H1 (cell line): ENCODE data around the gene NUDT9. TPM values are rescaled to one million over a fixed set of nuclear protein-coding genes. Genes with fewer than 3 reads are reported as not detected.
A peak's percentile ranks its signal among the peaks of the same experiment; 100 is the strongest.

Experiments used
- CTCF ChIA-PET: fragments of 300-600 bp; sonication (Branson Sonifier 250); formaldehyde crosslinking; loops from one replicate; lab custom pipeline; 2021; ENCODE audit not compliant: partially characterized antibody; lab: Charles Lee
- POLR2A ChIA-PET: fragments of 300-600 bp; sonication (Branson Sonifier 250); formaldehyde crosslinking; loops from one replicate; lab custom pipeline; 2021; ENCODE audit warnings: inconsistent platforms; ENCODE audit not compliant: partially characterized antibody; lab: Charles Lee
- DNase-seq, 2 experiments: peaks; one replicate each; pipeline versions ENCODE4 v3.0.0 to v3.0.0-alpha.2; 2010 to 2022; ENCODE audit warnings: low spot score in 2 of 2, low read depth in 1 of 2, mixed read lengths in 1 of 2
- FAIRE-seq: peaks from 2 replicates; lab custom pipeline; 2011; peaks lifted over from hg19 to GRCh38; lab: Jason Lieb, UNC
- H2AFZ ChIP-seq: 2 replicates; pipeline ENCODE4 v1.8.1; 2012; ENCODE audit warnings: low read length, inconsistent platforms
- H2AK5ac ChIP-seq: 2 replicates; pipeline ENCODE4 v1.6.1; 2013; ENCODE audit warnings: low read depth, low read length
- H2BK120ac ChIP-seq: replicated peaks from 2 replicates; pipeline ENCODE3; 2013; ENCODE audit warnings: low read depth, low read length, inconsistent platforms
- H2BK12ac ChIP-seq: 2 replicates; pipeline ENCODE4 v1.6.1; 2013; ENCODE audit warnings: low read depth, low read length
- H2BK15ac ChIP-seq: 2 replicates; pipeline ENCODE4 v1.6.1; 2013; ENCODE audit warnings: low read length
- H2BK20ac ChIP-seq: 2 replicates; pipeline ENCODE4 v1.6.1; 2013; ENCODE audit warnings: low read length
- H2BK5ac ChIP-seq: 2 replicates; pipeline ENCODE4 v1.6.1; 2013; ENCODE audit warnings: low read depth, low read length
- H3K14ac ChIP-seq: 2 replicates; pipeline ENCODE4 v1.6.1; 2013; ENCODE audit warnings: inconsistent platforms; ENCODE audit not compliant: insufficient read length
- H3K18ac ChIP-seq: 2 replicates; pipeline ENCODE4 v1.6.1; 2013; ENCODE audit warnings: low read length; ENCODE audit errors: extremely low read depth
- H3K23ac ChIP-seq: 2 replicates; pipeline ENCODE4 v1.6.1; 2013; ENCODE audit warnings: inconsistent platforms; ENCODE audit not compliant: insufficient read length
- H3K23me2 ChIP-seq: 2 replicates; pipeline ENCODE4 v1.6.1; 2013; ENCODE audit warnings: low read depth, low read length
- H3K27ac ChIP-seq: 2 replicates; pipeline ENCODE4 v1.6.1; 2011; ENCODE audit warnings: low read depth, low read length, inconsistent platforms
- H3K27me3 ChIP-seq, 4 experiments: replicated peaks in 1 of 4; 1 replicate in 1 of 4; 2 replicates in 3 of 4; pipeline versions ENCODE4 v1.6.1 to v1.8.1; 2011 to 2013; ENCODE audit warnings: low read length in 3 of 4, mild to moderate bottlenecking in 3 of 4, inconsistent platforms in 2 of 4, mixed read lengths in 2 of 4, moderate library complexity in 1 of 4; ENCODE audit not compliant: control insufficient read depth in 3 of 4, insufficient read depth in 3 of 4; ENCODE audit errors: extremely low read depth in 1 of 4
- H3K36me3 ChIP-seq, 4 experiments: 2 replicates each; pipeline versions ENCODE4 v1.6.1 to v1.8.1; 2011 to 2013; ENCODE audit warnings: mild to moderate bottlenecking in 4 of 4, low read length in 3 of 4, moderate library complexity in 2 of 4, control low read depth in 1 of 4, inconsistent platforms in 1 of 4; ENCODE audit not compliant: insufficient read depth in 4 of 4, control insufficient read depth in 2 of 4
- H3K4ac ChIP-seq: replicated peaks from 2 replicates; pipeline ENCODE3; 2013; ENCODE audit warnings: low read length, low read depth, mixed read lengths, inconsistent platforms; ENCODE audit not compliant: insufficient read length
- H3K4me1 ChIP-seq, 4 experiments: replicated peaks in 1 of 4; 1 replicate in 1 of 4; 2 replicates in 3 of 4; pipeline versions ENCODE4 v1.6.1 to v1.8.1; 2011 to 2013; ENCODE audit warnings: low read length in 3 of 4, inconsistent platforms in 2 of 4, mixed read lengths in 1 of 4; ENCODE audit not compliant: insufficient read depth in 4 of 4, control insufficient read depth in 3 of 4
- H3K4me2 ChIP-seq, 2 experiments: 2 replicates each; pipeline versions ENCODE4 v1.6.1 to v1.8.1; 2011 to 2013; ENCODE audit warnings: low read depth in 2 of 2, low read length in 2 of 2, control low read depth in 1 of 2, inconsistent platforms in 1 of 2, mild to moderate bottlenecking in 1 of 2; ENCODE audit not compliant: insufficient read depth in 1 of 2
- H3K4me3 ChIP-seq, 4 experiments: fragments of 200-600, 300-600 bp in 1 of 4; sonication (generic), shearing (Covaris generic), sonication (Bioruptor Twin) in 1 of 4; 2 replicates each; pipeline versions ENCODE4 v1.5.1 to v1.8.1; 2011 to 2016; ENCODE audit warnings: low read length in 4 of 4, low read depth in 3 of 4, control low read depth in 2 of 4, inconsistent platforms in 2 of 4, mild to moderate bottlenecking in 2 of 4, mixed read lengths in 1 of 4, moderate library complexity in 1 of 4; ENCODE audit not compliant: insufficient read depth in 2 of 4; ENCODE audit errors: extremely low read depth in 1 of 4
- H3K56ac ChIP-seq: replicated peaks from 2 replicates; pipeline ENCODE3; 2013; ENCODE audit warnings: low read depth, mild to moderate bottlenecking, mixed read lengths, low read length, inconsistent platforms; ENCODE audit not compliant: insufficient read length
- H3K79me1 ChIP-seq: 2 replicates; pipeline ENCODE4 v1.6.1; 2013; ENCODE audit warnings: low read depth, low read length, control low read depth
- H3K79me2 ChIP-seq, 2 experiments: 2 replicates each; pipeline versions ENCODE4 v1.6.1 to v1.8.1; 2012 to 2013; ENCODE audit warnings: low read length in 2 of 2, mild to moderate bottlenecking in 2 of 2, inconsistent platforms in 1 of 2; ENCODE audit not compliant: insufficient read depth in 2 of 2, control insufficient read depth in 1 of 2
- H3K9ac ChIP-seq, 4 experiments: replicated peaks in 1 of 4; 1 replicate in 1 of 4; 2 replicates in 3 of 4; pipeline versions ENCODE4 v1.6.1 to v1.8.1; 2011 to 2013; ENCODE audit warnings: low read depth in 3 of 4, low read length in 3 of 4, control low read depth in 2 of 4, mild to moderate bottlenecking in 2 of 4, moderate library complexity in 2 of 4, inconsistent platforms in 1 of 4; ENCODE audit errors: extremely low read depth in 1 of 4
- H3K9me3 ChIP-seq, 2 experiments: 2 replicates each; pipeline versions ENCODE4 v1.6.1 to v1.8.1; 2012 to 2013; ENCODE audit warnings: mild to moderate bottlenecking in 2 of 2, moderate library complexity in 2 of 2, control low read depth in 1 of 2, inconsistent platforms in 1 of 2, low read depth in 1 of 2, low read length in 1 of 2, mixed read lengths in 1 of 2; ENCODE audit not compliant: insufficient read depth in 2 of 2
- H4K20me1 ChIP-seq, 2 experiments: replicated peaks in 1 of 2; 2 replicates each; pipeline versions ENCODE3 to v1.8.1; 2011 to 2013; ENCODE audit warnings: inconsistent platforms in 2 of 2, low read length in 2 of 2, mild to moderate bottlenecking in 1 of 2; ENCODE audit not compliant: insufficient read depth in 2 of 2, control insufficient read depth in 1 of 2
- H4K5ac ChIP-seq: 2 replicates; pipeline ENCODE4 v1.6.1; 2013; ENCODE audit warnings: low read length, low read depth, mixed read lengths, inconsistent platforms; ENCODE audit not compliant: insufficient read length
- H4K8ac ChIP-seq: 2 replicates; pipeline ENCODE4 v1.8.0; 2013; ENCODE audit warnings: mild to moderate bottlenecking, moderate library complexity, low read length, inconsistent platforms; ENCODE audit not compliant: insufficient read depth; ENCODE audit errors: extremely low read depth
- H4K91ac ChIP-seq: replicated peaks from 2 replicates; pipeline ENCODE3; 2013; ENCODE audit warnings: low read length, mixed read lengths, inconsistent platforms; ENCODE audit not compliant: insufficient read length
- CBX5 ChIP-seq: fragments of 300-800, 300-1000 bp; sonication (generic); IDR thresholded peaks from 2 replicates; pipeline ENCODE4 v1.7.1; 2016; ENCODE audit warnings: antibody characterized with exemption, low read length, low read depth
- CBX8 ChIP-seq: fragments of 300-800, 300-1000 bp; sonication (generic); IDR thresholded peaks from 2 replicates; pipeline ENCODE4 v1.7.1; 2016; ENCODE audit warnings: low read depth, low read length, borderline replicate concordance
- CEBPB ChIP-seq: IDR thresholded peaks from 2 replicates; pipeline ENCODE4 v1.6.1; 2012; ENCODE audit warnings: low read depth, low read length
- CREB1 ChIP-seq: IDR thresholded peaks from 2 replicates; pipeline ENCODE4 v1.6.1; 2012; ENCODE audit warnings: inconsistent platforms
- EZH2 ChIP-seq: fragments of 200-600 bp; sonication (generic); IDR thresholded peaks from 2 replicates; pipeline ENCODE4 v1.7.1; 2012; ENCODE audit warnings: low read depth, mild to moderate bottlenecking, moderate library complexity, low read length, inconsistent platforms; ENCODE audit not compliant: severe bottlenecking
- HDAC2 ChIP-seq, 2 experiments: fragments of 300-600 bp in 1 of 2; sonication (generic) in 1 of 2; IDR thresholded peaks; 2 replicates each; pipeline ENCODE4 v1.6.1; 2011 to 2012; ENCODE audit warnings: low read depth in 2 of 2, low read length in 2 of 2, mild to moderate bottlenecking in 2 of 2, moderate library complexity in 2 of 2, borderline replicate concordance in 1 of 2, inconsistent platforms in 1 of 2
- JUN ChIP-seq: IDR thresholded peaks from 2 replicates; pipeline ENCODE4 v1.6.1; 2011; ENCODE audit warnings: low read depth, mild to moderate bottlenecking, improper control_type of control experiment, low read length
- KDM5A ChIP-seq: fragments of 200-600 bp; IDR thresholded peaks from 2 replicates; pipeline ENCODE4 v1.7.1; 2012; ENCODE audit warnings: mild to moderate bottlenecking, low read length, inconsistent platforms, mixed read lengths
- MAFK ChIP-seq: IDR thresholded peaks from 2 replicates; pipeline ENCODE4 v1.6.1; 2012; ENCODE audit warnings: low read depth, mild to moderate bottlenecking, improper control_type of control experiment, low read length
- RAD21 ChIP-seq, 2 experiments: IDR thresholded peaks in 1 of 2; conservative IDR thresholded peaks in 1 of 2; 2 replicates each; pipeline ENCODE4 v1.6.1; 2011; ENCODE audit warnings: low read depth in 2 of 2, low read length in 2 of 2, improper control_type of control experiment in 1 of 2, inconsistent platforms in 1 of 2, mild to moderate bottlenecking in 1 of 2, moderate library complexity in 1 of 2
- TAF7 ChIP-seq: optimal IDR thresholded peaks from 2 replicates; pipeline ENCODE3; 2011; ENCODE audit warnings: low read depth, mild to moderate bottlenecking, inconsistent platforms, low read length, moderate library complexity, borderline replicate concordance
- TEAD4 ChIP-seq: IDR thresholded peaks from 2 replicates; pipeline ENCODE4 v1.6.1; 2012; ENCODE audit warnings: low read depth, low read length, inconsistent platforms, mixed read lengths
- WGBS, 2 experiments: shearing (Covaris generic) in 1 of 2; methylation state at CpG; one replicate each; pipeline versions ENCODE4 v1.1.6 to v1.1.7; 2013 to 2015; ENCODE audit warnings: low lambda C conversion rate in 2 of 2, mixed read lengths in 2 of 2, inconsistent platforms in 1 of 2, low coverage in 1 of 2, missing lambda C conversion rate in 1 of 2; ENCODE audit not compliant: insufficient replicate concordance in 2 of 2, insufficient coverage in 1 of 2, insufficient read length in 1 of 2; ENCODE audit errors: extremely low coverage in 1 of 2, missing lambda C conversion rate in 1 of 2; 5-methylcytosine and 5-hydroxymethylcytosine counted together
- polyA plus RNA-seq, 7 experiments: library from polyadenylated mRNA; depleted of rRNA in 3 of 7; stranded (reverse) in 5 of 7; unstranded in 2 of 7; fragments of >200 nt in 5 of 7; fragments of 200-250 nt in 2 of 7; gene quantifications; 1 replicate in 5 of 7; 2 replicates in 1 of 7; 4 replicates in 1 of 7; pipeline versions ENCODE4 v1.2.1 to v1.2.3, GENCODE V29; 2011 to 2013; ENCODE audit warnings: missing spikeins in 2 of 7, mixed read lengths in 2 of 7
- total RNA-seq: library from RNA; stranded (reverse); fragmentation: NEBNext Ultra II Directional; extraction: Animal tissue kit (Norgen Biotek cat#: 25700); gene quantifications from 2 replicates; pipeline ENCODE4 v1.2.1, GENCODE V29; 2021
- TF ChIP-seq, protein P1 (sequence below): IDR thresholded peaks from 2 replicates; pipeline ENCODE4 v1.6.1; 2011; ENCODE audit warnings: low read length, improper control_type of control experiment

The NUDT9 gene
- total and polyA plus RNA-seq, 2 of the 8 experiments (the other 6 are each of a cell fraction or from before 2014, with no cell fraction given): 13.2 to 27.6 TPM

DNA sequence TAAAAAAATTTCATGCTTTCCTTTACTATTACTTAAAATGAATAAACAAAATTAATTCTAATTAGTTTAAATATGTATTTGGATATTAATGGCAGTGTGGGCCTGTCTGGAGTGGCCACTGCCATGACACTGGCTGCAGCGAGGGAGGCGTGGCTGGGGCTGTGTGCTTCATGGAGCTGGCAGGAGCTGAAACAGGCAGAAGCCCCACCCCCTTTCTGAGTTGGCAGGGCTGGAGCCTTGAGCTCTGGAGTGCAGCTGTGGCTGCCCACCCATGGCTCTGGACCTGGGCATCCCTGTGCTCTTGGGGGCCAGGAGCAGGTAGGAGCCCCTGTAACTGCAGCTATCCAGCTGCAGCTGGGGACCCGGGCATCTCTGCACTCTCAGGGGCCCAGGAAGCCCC is 23.2 kb upstream of the NUDT9 start:
- Histone ChIP-seq H2BK5ac (no peak overlapping the region), H3K23me2 (no peaks in the 10 kb centered on the region), H4K20me1 (no peaks in the 10 kb centered on the region), H3K4me1 (no peaks in the 10 kb centered on the region), H3K4me3 (no peak overlapping the region), H3K79me2 (no peaks in the 10 kb centered on the region), H3K56ac (no peak overlapping the region), H3K27me3 (no peaks in the 10 kb centered on the region), H4K91ac (no peak overlapping the region), H3K23ac (no peak overlapping the region), H4K8ac (peak overlapping the region; percentile 31; the same call in 1 of the 2 replicates), H3K27ac (no peak overlapping the region), H3K9ac (no peak overlapping the region), H4K5ac (no peak overlapping the region), H2BK120ac (no peak overlapping the region), H3K18ac (no peak overlapping the region), H3K79me1 (no peaks in the 10 kb centered on the region), H2BK15ac (no peak overlapping the region), H3K9me3 (0 out of 4 replicates have a peak, but pooled peaks cover 0 to 7% of the 10 kb centered on the region in 2 experiments), H3K4ac (no peak overlapping the region), H2BK12ac (no peak overlapping the region), H3K36me3 (no peaks in the 10 kb centered on the region), H3K4me2 (no peak overlapping the region), H2AFZ (no peak overlapping the region), H2AK5ac (no peak overlapping the region), H2BK20ac (no peak overlapping the region), H3K14ac (no peak overlapping the region)
- DNase-seq: peak in 1 of 2 experiments; percentile 54
- WGBS, 2 experiments: 83% methylated on average over 2 of the region's 3 CpGs; no CpG with 5 or more reads in 1 of the 2 experiments
- ChIA-PET POLR2A (interaction anchor here (1.8 to 2.6 kb wide), 2 partner anchors 9 to 23 kb away, joined by 7 to 10 read pairs; partner anchors contain the start of genes HSD17B11 and NUDT9), CTCF (interaction anchor here (0.9 to 2.6 kb wide), 4 partner anchors 22 to 450 kb away, joined by 3 to 9 read pairs (median 6); partner anchors contain the start of gene NUDT9)
- no peak for FAIRE-seq
- TF ChIP-seq TEAD4: no peak
- no peak for TF ChIP-seq EZH2
- TF ChIP-seq CBX5: no peak
- TF ChIP-seq, protein P1, sequence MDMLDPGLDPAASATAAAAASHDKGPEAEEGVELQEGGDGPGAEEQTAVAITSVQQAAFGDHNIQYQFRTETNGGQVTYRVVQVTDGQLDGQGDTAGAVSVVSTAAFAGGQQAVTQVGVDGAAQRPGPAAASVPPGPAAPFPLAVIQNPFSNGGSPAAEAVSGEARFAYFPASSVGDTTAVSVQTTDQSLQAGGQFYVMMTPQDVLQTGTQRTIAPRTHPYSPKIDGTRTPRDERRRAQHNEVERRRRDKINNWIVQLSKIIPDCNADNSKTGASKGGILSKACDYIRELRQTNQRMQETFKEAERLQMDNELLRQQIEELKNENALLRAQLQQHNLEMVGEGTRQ: no peak
- no peak for TF ChIP-seq CBX8
- TF ChIP-seq KDM5A: no peak
- TF ChIP-seq HDAC2 (IDR thresholded peaks at IDR 0.05; ENCODE audit: borderline replicate concordance in 1 of 2, low read depth in 2 of 2, low read length in 2 of 2): no peak
- TF ChIP-seq RAD21 (IDR thresholded peaks at IDR 0.05 in 1 of 2, conservative IDR thresholded peaks at IDR 0.05 in 1 of 2; ENCODE audit: low read depth in 2 of 2, low read length in 2 of 2): no peak
- no peak for TF ChIP-seq MAFK
- TF ChIP-seq CEBPB: no peak
- no peak for TF ChIP-seq CREB1
- no peak for TF ChIP-seq TAF7
- no peak for TF ChIP-seq JUN
